ENCODE results near the gene RGS19.
"Not testable (repeated sequence)": the region's sequence is repeated elsewhere in the genome, so short reads cannot be mapped to it uniquely, and the experiment has no call there.

DNA sequence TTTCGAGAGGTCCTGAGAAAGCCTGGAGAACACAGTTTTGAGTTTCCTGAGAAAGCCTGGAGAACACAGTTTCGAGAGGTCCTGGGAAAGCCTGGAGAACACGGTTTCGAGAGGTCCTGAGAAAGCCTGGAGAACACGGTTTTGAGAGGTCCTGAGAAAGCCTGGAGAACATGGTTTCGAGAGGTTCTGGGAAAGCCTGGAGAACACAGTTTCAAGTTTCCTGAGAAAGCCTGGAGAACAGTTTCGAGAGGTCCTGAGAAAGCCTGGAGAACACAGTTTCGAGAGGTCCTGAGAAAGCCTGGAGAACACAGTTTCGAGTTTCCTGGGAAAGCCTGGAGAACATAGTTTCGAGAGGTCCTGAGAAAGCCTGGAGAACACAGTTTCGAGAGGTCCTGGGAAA lies 44.2 kb upstream of the RGS19 start:
- not testable (repeated sequence) for TF ChIP-seq POLR2A (IDR thresholded peaks at IDR 0.05)
- TF ChIP-seq, protein P1, sequence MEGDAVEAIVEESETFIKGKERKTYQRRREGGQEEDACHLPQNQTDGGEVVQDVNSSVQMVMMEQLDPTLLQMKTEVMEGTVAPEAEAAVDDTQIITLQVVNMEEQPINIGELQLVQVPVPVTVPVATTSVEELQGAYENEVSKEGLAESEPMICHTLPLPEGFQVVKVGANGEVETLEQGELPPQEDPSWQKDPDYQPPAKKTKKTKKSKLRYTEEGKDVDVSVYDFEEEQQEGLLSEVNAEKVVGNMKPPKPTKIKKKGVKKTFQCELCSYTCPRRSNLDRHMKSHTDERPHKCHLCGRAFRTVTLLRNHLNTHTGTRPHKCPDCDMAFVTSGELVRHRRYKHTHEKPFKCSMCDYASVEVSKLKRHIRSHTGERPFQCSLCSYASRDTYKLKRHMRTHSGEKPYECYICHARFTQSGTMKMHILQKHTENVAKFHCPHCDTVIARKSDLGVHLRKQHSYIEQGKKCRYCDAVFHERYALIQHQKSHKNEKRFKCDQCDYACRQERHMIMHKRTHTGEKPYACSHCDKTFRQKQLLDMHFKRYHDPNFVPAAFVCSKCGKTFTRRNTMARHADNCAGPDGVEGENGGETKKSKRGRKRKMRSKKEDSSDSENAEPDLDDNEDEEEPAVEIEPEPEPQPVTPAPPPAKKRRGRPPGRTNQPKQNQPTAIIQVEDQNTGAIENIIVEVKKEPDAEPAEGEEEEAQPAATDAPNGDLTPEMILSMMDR (IDR thresholded peaks at IDR 0.05): not testable (repeated sequence)
